IMR-90 (cell line): ENCODE data around the gene ZDHHC11B. TPM values are rescaled to one million over a fixed set of nuclear protein-coding genes. Genes with fewer than 3 reads are reported as not detected.

ENCODE experiments used
- ATAC-seq: fragments of 200-7000 bp; cut with Tn5 transposase; 2 replicates; pipeline ENCODE4 v1.9.1; 2020; ENCODE audit warnings: low read depth, mild to moderate bottlenecking, moderate library complexity
- BruUV-seq: library from RNA; stranded (reverse); fragments of 400-500 nt; replicated peaks from 2 replicates; lab custom pipeline; 2021; lab: Mats Ljungman, UMichigan
- CTCF ChIA-PET: fragments of 300-600 bp; formaldehyde crosslinking; extraction: SDS; loops from one replicate; lab custom pipeline; 2021; ENCODE audit warnings: antibody characterized with exemption; lab: Yijun Ruan, JAX
- POLR2A ChIA-PET: fragments of 300-600 bp; sonication (Branson Sonifier 250); formaldehyde crosslinking; loops from one replicate; lab custom pipeline; 2022; ENCODE audit warnings: antibody characterized with exemption; ENCODE audit not compliant: unreplicated experiment; lab: Charles Lee
- DNase-seq: peaks from one replicate; pipeline ENCODE4 v3.0.0; 2013
- H2AFZ ChIP-seq: replicated peaks from 2 replicates; pipeline ENCODE3; 2013; ENCODE audit warnings: low read length, mild to moderate bottlenecking; ENCODE audit not compliant: poor library complexity
- H2AK5ac ChIP-seq: 2 replicates; pipeline ENCODE4 v1.6.1; 2013; ENCODE audit warnings: low read depth, low read length, inconsistent platforms
- H2AK9ac ChIP-seq: replicated peaks from 2 replicates; pipeline ENCODE3; 2013; ENCODE audit warnings: mild to moderate bottlenecking, low read depth, low read length, moderate library complexity; ENCODE audit not compliant: poor library complexity
- H2BK120ac ChIP-seq: 2 replicates; pipeline ENCODE4 v1.6.1; 2013; ENCODE audit warnings: low read depth, low read length, inconsistent platforms
- H2BK15ac ChIP-seq: 3 replicates; pipeline ENCODE4 v1.6.1; 2013; ENCODE audit warnings: low read depth, low read length, inconsistent platforms
- H2BK20ac ChIP-seq: 2 replicates; pipeline ENCODE4 v1.6.1; 2013; ENCODE audit warnings: low read depth, mild to moderate bottlenecking, inconsistent platforms, low read length, moderate library complexity
- H2BK5ac ChIP-seq: 2 replicates; pipeline ENCODE4 v1.6.1; 2013; ENCODE audit warnings: mild to moderate bottlenecking, low read depth, low read length, inconsistent platforms; ENCODE audit not compliant: poor library complexity, severe bottlenecking
- H3K14ac ChIP-seq: replicated peaks from 2 replicates; pipeline ENCODE4 v1.6.1; 2013; ENCODE audit warnings: low read depth, low read length, inconsistent platforms
- H3K18ac ChIP-seq: 2 replicates; pipeline ENCODE4 v1.6.1; 2013; ENCODE audit warnings: low read depth, low read length, control low read depth
- H3K23ac ChIP-seq: 2 replicates; pipeline ENCODE4 v1.6.1; 2013; ENCODE audit warnings: low read depth, low read length, inconsistent platforms
- H3K27ac ChIP-seq: 2 replicates; pipeline ENCODE4 v1.5.1; 2013; ENCODE audit warnings: mild to moderate bottlenecking, control low read depth, low read length; ENCODE audit not compliant: insufficient read depth
- H3K27me3 ChIP-seq: 2 replicates; pipeline ENCODE4 v1.6.1; 2013; ENCODE audit warnings: low read length; ENCODE audit not compliant: control insufficient read depth, insufficient read depth
- H3K36me3 ChIP-seq: 2 replicates; pipeline ENCODE4 v1.6.1; 2013; ENCODE audit warnings: low read length, mixed read lengths; ENCODE audit not compliant: control insufficient read depth, insufficient read depth
- H3K4ac ChIP-seq: 2 replicates; pipeline ENCODE4 v1.6.1; 2013; ENCODE audit warnings: low read depth, low read length, inconsistent platforms
- H3K4me1 ChIP-seq: 2 replicates; pipeline ENCODE4 v1.6.1; 2013; ENCODE audit warnings: low read length, mixed read lengths; ENCODE audit not compliant: control insufficient read depth, insufficient read depth
- H3K4me2 ChIP-seq: 2 replicates; pipeline ENCODE4 v1.6.1; 2013; ENCODE audit warnings: low read depth, mild to moderate bottlenecking, control low read depth, low read length, moderate library complexity
- H3K4me3 ChIP-seq: 2 replicates; pipeline ENCODE4 v1.5.1; 2013; ENCODE audit warnings: low read depth, mild to moderate bottlenecking, control low read depth, low read length, moderate library complexity; ENCODE audit not compliant: insufficient read depth
- H3K56ac ChIP-seq: 2 replicates; pipeline ENCODE4 v1.6.1; 2013; ENCODE audit warnings: low read length, inconsistent platforms; ENCODE audit not compliant: insufficient read depth; ENCODE audit errors: extremely low read depth
- H3K79me1 ChIP-seq, 2 experiments: 2 replicates each; pipeline ENCODE4 v1.6.1; 2013; ENCODE audit warnings: low read length in 2 of 2, inconsistent platforms in 1 of 2, low read depth in 1 of 2
- H3K9ac ChIP-seq: 2 replicates; pipeline ENCODE4 v1.6.1; 2013; ENCODE audit warnings: low read depth, low read length, control low read depth
- H3K9me1 ChIP-seq: 2 replicates; pipeline ENCODE4 v1.6.1; 2013; ENCODE audit warnings: low read length, inconsistent platforms; ENCODE audit not compliant: insufficient read depth
- H3K9me3 ChIP-seq: 2 replicates; pipeline ENCODE4 v1.6.1; 2013; ENCODE audit warnings: low read length; ENCODE audit not compliant: control insufficient read depth, insufficient read depth
- H4K20me1 ChIP-seq: 2 replicates; pipeline ENCODE4 v1.6.1; 2013; ENCODE audit warnings: low read length, inconsistent platforms; ENCODE audit not compliant: insufficient read depth
- H4K5ac ChIP-seq: 2 replicates; pipeline ENCODE4 v1.6.1; 2013; ENCODE audit warnings: mild to moderate bottlenecking, low read depth, low read length, control low read depth
- H4K8ac ChIP-seq, 2 experiments: 2 replicates each; pipeline ENCODE4 v1.6.1; 2013; ENCODE audit warnings: low read depth in 2 of 2, low read length in 2 of 2, control low read depth in 1 of 2, inconsistent platforms in 1 of 2
- H4K91ac ChIP-seq: 2 replicates; pipeline ENCODE4 v1.6.1; 2013; ENCODE audit warnings: low read depth, low read length, inconsistent platforms; ENCODE audit not compliant: insufficient read depth
- CHD1 ChIP-seq: IDR thresholded peaks from 2 replicates; pipeline ENCODE4 v1.6.1; 2012; ENCODE audit warnings: low read depth, low read length, improper control_type of control experiment
- MAZ ChIP-seq: IDR thresholded peaks from 2 replicates; pipeline ENCODE4 v1.6.1; 2012; ENCODE audit warnings: low read depth, mild to moderate bottlenecking, low read length, improper control_type of control experiment, moderate library complexity, borderline replicate concordance
- RAD21 ChIP-seq: IDR thresholded peaks from 2 replicates; pipeline ENCODE4 v1.6.1; 2012; ENCODE audit warnings: low read length, improper control_type of control experiment
- SMC3 ChIP-seq: fragments of 150-350 bp; IDR thresholded peaks from 2 replicates; pipeline ENCODE4 v1.6.1; 2016; ENCODE audit warnings: low read depth, mild to moderate bottlenecking, antibody characterized with exemption, low read length, moderate library complexity
- WGBS, 2 experiments: methylation state at CpG; one replicate each; pipeline versions ENCODE4 v1.1.5 to v1.1.7; 2013; ENCODE audit warnings: missing lambda C conversion rate in 2 of 2; ENCODE audit not compliant: insufficient read length in 1 of 2; ENCODE audit errors: extremely low coverage in 2 of 2; 5-methylcytosine and 5-hydroxymethylcytosine counted together
- dilution Hi-C: fragments of 300-500 bp; cut with HindIII; formaldehyde crosslinking; loops from one replicate; pipeline ENCODE4 v1.14.3; 2018; ENCODE audit warnings: low sequenced_read_pairs; ENCODE audit not compliant: unreplicated experiment
- in situ Hi-C: fragments of 300-500 bp; cut with MboI; formaldehyde crosslinking; loops from 3 replicates; pipeline ENCODE4 v1.14.3; 2019; ENCODE audit warnings: low sequenced_read_pairs, inconsistent platforms, mixed read lengths
- intact Hi-C: fragments of 100-400 bp; cut with micrococcal nuclease; formaldehyde crosslinking; loops from 2 replicates; pipeline ENCODE4 v1.10.0; 2022
- polyA plus RNA-seq, 3 experiments: library from polyadenylated mRNA; depleted of rRNA; stranded (reverse); fragments of >200 nt; gene quantifications; 2 replicates each; pipeline ENCODE4 v1.2.3, GENCODE V29; 2012; ENCODE audit warnings: low replicate concordance in 1 of 3
- total RNA-seq: library from RNA; depleted of rRNA; stranded (reverse); fragments of >200 nt; gene quantifications from 2 replicates; pipeline ENCODE4 v1.2.3, GENCODE V29; 2012
- TF ChIP-seq, protein P1 (sequence below): fragments of 150-350 bp; IDR thresholded peaks from 2 replicates; pipeline ENCODE4 v1.6.1; 2016; ENCODE audit warnings: low read depth, mild to moderate bottlenecking, low read length, moderate library complexity, borderline replicate concordance
- TF ChIP-seq, protein P2 (sequence below): fragments of 150-350 bp; IDR thresholded peaks from 2 replicates; pipeline ENCODE4 v1.6.1; 2017; ENCODE audit warnings: mild to moderate bottlenecking, antibody characterized with exemption, low read length, low read depth

The ZDHHC11B gene
- total and polyA plus RNA-seq, 2 of the 4 experiments (the other 2 are of a cell fraction): 0.12 TPM; not detected in 1

DNA sequence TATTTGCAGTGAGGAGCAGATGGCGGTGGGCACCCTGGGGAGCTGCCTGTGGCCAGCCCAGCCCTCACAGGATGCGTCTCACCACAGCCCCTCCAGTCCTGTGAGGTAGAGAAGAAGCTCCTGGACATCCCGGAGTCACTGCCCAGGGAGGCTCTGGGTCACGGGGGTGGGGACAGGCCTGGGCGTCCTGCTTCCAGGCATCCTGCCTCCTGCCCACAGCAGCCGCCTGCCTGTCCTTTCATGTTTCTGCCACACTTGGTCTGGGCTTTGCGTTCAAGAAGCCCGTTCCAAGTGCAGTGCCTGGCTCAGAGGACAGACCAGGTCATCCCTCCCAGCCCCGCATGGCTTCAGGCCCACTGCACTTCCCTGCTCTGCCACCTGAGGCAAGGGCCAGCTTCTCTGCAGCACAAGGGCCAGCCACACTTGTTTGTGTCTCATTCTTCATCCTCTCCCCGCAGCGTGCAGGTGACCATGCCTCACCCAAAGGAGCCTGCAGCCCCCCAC is 38.2 kb downstream of the ZDHHC11B start:
- ChIA-PET POLR2A (no interaction called here), CTCF (no interaction called here)
- H3K9me3 ChIP-seq: no peaks in the 10 kb centered on the region
- H3K14ac ChIP-seq: no peak overlapping the region
- no peak overlapping the region for H3K9ac ChIP-seq
- no peak overlapping the region for H2BK15ac ChIP-seq
- H2AK5ac ChIP-seq: no peak overlapping the region
- no peak overlapping the region for H4K8ac ChIP-seq
- DNase-seq (no peak), ATAC-seq (no peak)
- WGBS, 2 experiments: 30% methylated on average over 3 of the region's 11 CpGs; no CpG with 5 or more reads in 1 of the 2 experiments
- no peak overlapping the region for H2BK5ac ChIP-seq
- no peaks in the 10 kb centered on the region for H3K9me1 ChIP-seq
- no peak overlapping the region for H2BK120ac ChIP-seq
- H3K23ac ChIP-seq: no peak overlapping the region
- no peak overlapping the region for H4K91ac ChIP-seq
- H2AK9ac ChIP-seq: no peak overlapping the region
- H3K79me1 ChIP-seq: no peaks in the 10 kb centered on the region
- intact Hi-C loops: no loop called here
- no peak overlapping the region for H3K4ac ChIP-seq
- no peaks in the 10 kb centered on the region for H4K20me1 ChIP-seq
- H3K27me3 ChIP-seq: peaks cover 1% of the 10 kb centered on the region; the same call in 1 of the 2 replicates
- no peak overlapping the region for H4K5ac ChIP-seq
- H3K4me1 ChIP-seq: no peaks in the 10 kb centered on the region
- in situ Hi-C loops: no loop called here
- no peak overlapping the region for H3K27ac ChIP-seq
- no TSS peak for BruUV-seq
- no peak overlapping the region for H3K56ac ChIP-seq
- H3K4me3 ChIP-seq: no peak overlapping the region
- dilution Hi-C loops: no loop called here
- H2BK20ac ChIP-seq: no peak overlapping the region
- no peaks in the 10 kb centered on the region for H3K36me3 ChIP-seq
- H2AFZ ChIP-seq: no peak overlapping the region
- H3K18ac ChIP-seq: no peak overlapping the region
- H3K4me2 ChIP-seq: no peak overlapping the region
- TF ChIP-seq, protein P1, sequence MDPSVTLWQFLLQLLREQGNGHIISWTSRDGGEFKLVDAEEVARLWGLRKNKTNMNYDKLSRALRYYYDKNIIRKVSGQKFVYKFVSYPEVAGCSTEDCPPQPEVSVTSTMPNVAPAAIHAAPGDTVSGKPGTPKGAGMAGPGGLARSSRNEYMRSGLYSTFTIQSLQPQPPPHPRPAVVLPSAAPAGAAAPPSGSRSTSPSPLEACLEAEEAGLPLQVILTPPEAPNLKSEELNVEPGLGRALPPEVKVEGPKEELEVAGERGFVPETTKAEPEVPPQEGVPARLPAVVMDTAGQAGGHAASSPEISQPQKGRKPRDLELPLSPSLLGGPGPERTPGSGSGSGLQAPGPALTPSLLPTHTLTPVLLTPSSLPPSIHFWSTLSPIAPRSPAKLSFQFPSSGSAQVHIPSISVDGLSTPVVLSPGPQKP: no peak
- TF ChIP-seq RAD21: no peak
- no peak for TF ChIP-seq MAZ
- no peak for TF ChIP-seq CHD1
- TF ChIP-seq, protein P2, sequence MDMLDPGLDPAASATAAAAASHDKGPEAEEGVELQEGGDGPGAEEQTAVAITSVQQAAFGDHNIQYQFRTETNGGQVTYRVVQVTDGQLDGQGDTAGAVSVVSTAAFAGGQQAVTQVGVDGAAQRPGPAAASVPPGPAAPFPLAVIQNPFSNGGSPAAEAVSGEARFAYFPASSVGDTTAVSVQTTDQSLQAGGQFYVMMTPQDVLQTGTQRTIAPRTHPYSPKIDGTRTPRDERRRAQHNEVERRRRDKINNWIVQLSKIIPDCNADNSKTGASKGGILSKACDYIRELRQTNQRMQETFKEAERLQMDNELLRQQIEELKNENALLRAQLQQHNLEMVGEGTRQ: no peak
- TF ChIP-seq SMC3: no peak
